Neural crest cell (in vitro differentiated cells): Measurements from ENCODE around the gene PCIF1. TPM values are rescaled to one million over a fixed set of nuclear protein-coding genes. Genes with fewer than 3 reads are reported as not detected.

Experiments used
- DNase-seq: peaks from one replicate; pipeline ENCODE4 v3.0.0; 2021; ENCODE audit warnings: low read depth, mixed read lengths, low spot score
- H3K27ac Mint-ChIP-seq: one replicate; pipeline ENCODE4 v1.8.0; 2021; ENCODE audit warnings: mild to moderate bottlenecking, mixed read lengths; ENCODE audit not compliant: unreplicated experiment
- H3K27me3 Mint-ChIP-seq: 2 replicates; pipeline ENCODE4 v1.8.0; 2021; ENCODE audit warnings: low read depth, mild to moderate bottlenecking, mixed read lengths
- H3K36me3 Mint-ChIP-seq: 2 replicates; pipeline ENCODE4 v1.8.0; 2021; ENCODE audit warnings: low read depth, mild to moderate bottlenecking, mixed read lengths
- H3K4me1 Mint-ChIP-seq: 2 replicates; pipeline ENCODE4 v1.8.0; 2021; ENCODE audit warnings: mixed read lengths
- H3K4me3 Mint-ChIP-seq: one replicate; pipeline ENCODE4 v1.8.0; 2021; ENCODE audit warnings: mild to moderate bottlenecking, mixed read lengths
- H3K9me3 Mint-ChIP-seq: 2 replicates; pipeline ENCODE4 v1.8.0; 2021; ENCODE audit warnings: mixed read lengths
- total RNA-seq: library from RNA; stranded (reverse); gene quantifications from 2 replicates; pipeline ENCODE4 v1.2.1, GENCODE V29; 2021
- TF ChIP-seq, protein P1 (sequence below): fragments of 200-600 bp; sonication (generic); conservative IDR thresholded peaks from 2 replicates; pipeline ENCODE4 v1.5.0; 2021; ENCODE audit warnings: antibody characterized with exemption, mild to moderate bottlenecking

The PCIF1 gene
- total RNA-seq, 1 donor from 2014 or later = 36.5 TPM

DNA sequence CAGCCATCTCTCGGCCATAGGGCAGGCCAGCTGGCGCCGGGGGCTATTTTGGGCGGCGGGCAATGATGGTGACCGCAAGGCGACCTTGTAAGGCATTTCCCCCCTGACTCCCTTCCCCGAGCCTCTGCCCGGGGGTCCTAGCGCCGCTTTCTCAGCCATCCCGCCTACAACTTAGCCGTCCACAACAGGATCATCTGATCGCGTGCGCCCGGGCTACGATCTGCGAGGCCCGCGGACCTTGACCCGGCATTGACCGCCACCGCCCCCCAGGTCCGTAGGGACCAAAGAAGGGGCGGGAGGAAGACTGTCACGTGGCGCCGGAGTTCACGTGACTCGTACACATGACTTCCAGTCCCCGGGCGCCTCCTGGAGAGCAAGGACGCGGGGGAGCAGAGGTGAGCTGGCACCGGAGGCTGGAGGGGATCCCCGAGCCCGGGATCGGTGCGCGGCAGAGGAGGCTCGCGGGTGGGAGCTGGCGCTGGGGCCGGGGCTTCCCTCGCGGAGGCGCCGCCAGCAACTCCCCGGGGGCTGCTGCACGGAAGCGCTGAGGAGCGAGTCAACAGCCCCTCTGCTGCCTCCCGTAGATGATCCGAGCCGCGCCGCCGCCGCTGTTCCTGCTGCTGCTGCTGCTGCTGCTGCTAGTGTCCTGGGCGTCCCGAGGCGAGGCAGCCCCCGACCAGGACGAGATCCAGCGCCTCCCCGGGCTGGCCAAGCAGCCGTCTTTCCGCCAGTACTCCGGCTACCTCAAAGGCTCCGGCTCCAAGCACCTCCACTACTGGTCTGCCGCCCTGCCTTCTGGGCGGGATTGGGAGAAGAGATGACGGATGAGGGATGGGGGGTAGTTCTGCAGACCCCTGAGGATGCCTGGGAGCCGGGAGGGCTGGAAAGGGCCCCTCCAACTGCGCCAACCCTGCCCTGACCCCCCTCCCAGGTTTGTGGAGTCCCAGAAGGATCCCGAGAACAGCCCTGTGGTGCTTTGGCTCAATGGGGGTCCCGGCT lies 43.2 kb upstream of the PCIF1 start, which contains the start of the genes CTSA and NEURL2:
TSS of gene CTSA (plus strand) at position 351 of the 999 bp plus-strand sequence. CDS start at position 585, 234 bp downstream.
TSS of gene NEURL2 (minus strand) at position 224 of the 999 bp plus-strand sequence. CDS start at position 7, 217 bp downstream.
- TF ChIP-seq, protein P1, sequence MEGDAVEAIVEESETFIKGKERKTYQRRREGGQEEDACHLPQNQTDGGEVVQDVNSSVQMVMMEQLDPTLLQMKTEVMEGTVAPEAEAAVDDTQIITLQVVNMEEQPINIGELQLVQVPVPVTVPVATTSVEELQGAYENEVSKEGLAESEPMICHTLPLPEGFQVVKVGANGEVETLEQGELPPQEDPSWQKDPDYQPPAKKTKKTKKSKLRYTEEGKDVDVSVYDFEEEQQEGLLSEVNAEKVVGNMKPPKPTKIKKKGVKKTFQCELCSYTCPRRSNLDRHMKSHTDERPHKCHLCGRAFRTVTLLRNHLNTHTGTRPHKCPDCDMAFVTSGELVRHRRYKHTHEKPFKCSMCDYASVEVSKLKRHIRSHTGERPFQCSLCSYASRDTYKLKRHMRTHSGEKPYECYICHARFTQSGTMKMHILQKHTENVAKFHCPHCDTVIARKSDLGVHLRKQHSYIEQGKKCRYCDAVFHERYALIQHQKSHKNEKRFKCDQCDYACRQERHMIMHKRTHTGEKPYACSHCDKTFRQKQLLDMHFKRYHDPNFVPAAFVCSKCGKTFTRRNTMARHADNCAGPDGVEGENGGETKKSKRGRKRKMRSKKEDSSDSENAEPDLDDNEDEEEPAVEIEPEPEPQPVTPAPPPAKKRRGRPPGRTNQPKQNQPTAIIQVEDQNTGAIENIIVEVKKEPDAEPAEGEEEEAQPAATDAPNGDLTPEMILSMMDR = no peak
- Mint-ChIP-seq H3K4me3 (peak within 1 kb of the TSS; percentile 97), H3K36me3 (no peaks in the 10 kb centered on the region), H3K27ac (peak within 1 kb of the TSS; percentile 92), H3K4me1 (peaks cover 24% of the 10 kb centered on the region), H3K27me3 (peaks cover 14% of the 10 kb centered on the region), H3K9me3 (no peaks in the 10 kb centered on the region)
- peak; percentile 83 for DNase-seq

DNA sequence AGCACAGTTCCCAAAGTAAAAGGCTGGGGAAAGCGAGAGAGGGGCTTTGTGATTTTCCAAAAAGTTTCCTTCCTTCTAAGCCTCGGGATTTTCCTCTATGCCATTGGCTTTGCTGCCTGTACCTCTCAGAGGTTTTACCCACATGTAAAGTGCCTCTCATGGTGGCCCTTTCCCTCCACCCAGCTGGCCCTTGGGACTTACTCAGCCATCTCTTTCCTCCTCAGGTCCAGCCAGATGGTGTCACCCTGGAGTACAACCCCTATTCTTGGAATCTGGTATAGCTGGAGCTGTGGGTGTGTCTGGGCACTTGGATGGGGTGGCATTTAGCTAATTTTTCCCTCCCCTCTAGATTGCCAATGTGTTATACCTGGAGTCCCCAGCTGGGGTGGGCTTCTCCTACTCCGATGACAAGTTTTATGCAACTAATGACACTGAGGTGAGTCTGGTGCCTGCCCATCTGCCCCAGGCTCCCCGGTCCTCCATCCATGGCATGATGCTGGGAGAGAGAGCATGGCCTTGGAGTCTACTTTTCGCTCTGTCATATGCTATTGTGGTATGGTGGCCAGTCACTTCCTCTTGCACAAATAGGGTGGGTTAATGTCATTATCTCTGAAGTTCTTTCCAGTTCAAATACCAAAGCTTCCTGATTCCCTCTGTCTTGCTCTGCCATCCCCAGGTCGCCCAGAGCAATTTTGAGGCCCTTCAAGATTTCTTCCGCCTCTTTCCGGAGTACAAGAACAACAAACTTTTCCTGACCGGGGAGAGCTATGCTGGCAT lies 42.2 kb upstream of the PCIF1 start:
- no peaks in the 10 kb centered on the region for H3K36me3 Mint-ChIP-seq
- peaks cover 24% of the 10 kb centered on the region for H3K4me1 Mint-ChIP-seq

DNA sequence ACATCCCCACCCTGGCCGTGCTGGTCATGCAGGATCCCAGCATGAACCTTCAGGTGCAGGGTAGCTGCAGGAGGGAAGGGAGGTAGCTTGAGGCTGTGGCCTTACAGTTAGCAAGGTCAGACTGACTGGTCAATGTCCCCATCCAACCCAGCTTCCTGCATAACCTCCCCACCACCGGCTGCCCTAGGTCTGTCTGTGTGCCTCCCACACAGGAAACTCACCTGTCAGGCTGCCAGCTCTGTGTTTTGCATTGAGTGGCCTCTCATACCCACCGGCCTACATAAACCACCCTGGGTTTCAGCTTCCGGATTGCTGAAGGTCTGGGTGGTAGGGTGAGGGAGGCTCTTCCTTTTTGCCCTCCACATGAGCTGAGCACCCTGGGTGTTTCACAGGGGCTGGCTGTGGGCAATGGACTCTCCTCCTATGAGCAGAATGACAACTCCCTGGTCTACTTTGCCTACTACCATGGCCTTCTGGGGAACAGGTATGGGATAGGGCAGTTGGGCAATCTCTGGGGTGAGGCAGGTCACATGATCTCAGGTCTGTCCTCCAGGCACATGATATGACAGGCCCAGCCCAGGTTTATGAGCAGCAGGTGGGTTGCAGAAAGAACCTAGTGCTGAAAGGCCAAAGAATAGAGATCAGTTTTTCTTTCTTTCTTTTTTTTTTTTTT lies 41.5 kb upstream of the PCIF1 start:
- TF ChIP-seq, protein P1 = no peak
- Mint-ChIP-seq H3K9me3 (no peaks in the 10 kb centered on the region), H3K4me1 (peaks cover 24% of the 10 kb centered on the region), H3K27me3 (peaks cover 14% of the 10 kb centered on the region), H3K36me3 (no peaks in the 10 kb centered on the region), H3K4me3 (peak overlapping the region; percentile 97), H3K27ac (no peak overlapping the region)
- no peak for DNase-seq

More for the DNA sequence above, 42.2 kb upstream of the PCIF1 start:
- no peaks in the 10 kb centered on the region for H3K9me3 Mint-ChIP-seq
- TF ChIP-seq, protein P1 = peak; percentile 13
- H3K27ac Mint-ChIP-seq = no peak overlapping the region
- H3K27me3 Mint-ChIP-seq = peaks cover 14% of the 10 kb centered on the region
- no peak for DNase-seq
- peak overlapping the region; percentile 97 for H3K4me3 Mint-ChIP-seq

DNA sequence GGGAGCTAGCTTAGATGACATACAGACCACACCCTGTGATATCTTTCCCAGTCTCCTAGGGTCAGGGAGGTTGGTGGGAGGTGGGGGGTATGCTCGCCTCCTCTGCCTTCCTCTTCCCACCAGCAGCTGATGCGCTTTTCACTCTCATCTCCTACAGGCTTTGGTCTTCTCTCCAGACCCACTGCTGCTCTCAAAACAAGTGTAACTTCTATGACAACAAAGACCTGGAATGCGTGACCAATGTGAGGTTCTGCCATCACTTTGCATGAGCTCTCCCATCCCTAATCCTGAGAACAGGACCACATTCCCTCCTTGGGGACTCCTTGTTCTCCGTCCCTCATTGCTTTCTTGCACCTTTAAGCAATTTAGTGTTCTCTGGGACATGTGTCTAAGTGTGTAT lies 40.7 kb upstream of the PCIF1 start:
- peaks cover 14% of the 10 kb centered on the region for H3K27me3 Mint-ChIP-seq
- DNase-seq = no peak
- no peaks in the 10 kb centered on the region for H3K9me3 Mint-ChIP-seq
- H3K36me3 Mint-ChIP-seq = no peaks in the 10 kb centered on the region
- TF ChIP-seq, protein P1 = no peak
- H3K27ac Mint-ChIP-seq = no peak overlapping the region
- peak overlapping the region; percentile 97 for H3K4me3 Mint-ChIP-seq
- peaks cover 24% of the 10 kb centered on the region for H3K4me1 Mint-ChIP-seq

DNA sequence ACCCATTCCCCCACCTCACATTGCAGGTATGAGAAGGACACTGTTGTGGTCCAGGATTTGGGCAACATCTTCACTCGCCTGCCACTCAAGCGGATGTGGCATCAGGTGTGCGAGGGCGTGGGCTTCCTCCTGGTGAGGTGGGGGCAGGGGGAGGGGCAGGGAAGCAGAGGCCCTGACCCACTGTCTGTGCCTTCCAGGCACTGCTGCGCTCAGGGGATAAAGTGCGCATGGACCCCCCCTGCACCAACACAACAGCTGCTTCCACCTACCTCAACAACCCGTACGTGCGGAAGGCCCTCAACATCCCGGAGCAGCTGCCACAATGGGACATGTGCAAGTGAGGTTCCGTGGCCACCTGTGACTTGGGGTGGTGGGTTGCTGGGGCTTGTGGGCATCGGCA lies 39.7 kb upstream of the PCIF1 start:
- Mint-ChIP-seq H3K4me1 (peaks cover 23% of the 10 kb centered on the region), H3K27me3 (peaks cover 14% of the 10 kb centered on the region), H3K27ac (no peak overlapping the region)

More for the DNA sequence above, 39.7 kb upstream of the PCIF1 start:
- Mint-ChIP-seq H3K4me3 (peak overlapping the region; percentile 49), H3K9me3 (no peaks in the 10 kb centered on the region), H3K36me3 (no peaks in the 10 kb centered on the region)
- DNase-seq = no peak
- TF ChIP-seq, protein P1 = no peak
